HG02763 (cell line): Measurements from ENCODE around the gene MFNG.
"Not testable (repeated sequence)": the region's sequence is repeated elsewhere in the genome, so short reads cannot be mapped to it uniquely, and the experiment has no call there.

Experiments used
- ATAC-seq: cut with Tn5 transposase; IDR thresholded peaks from one replicate; pipeline ENCODE4 v1.9.1; 2021; ENCODE audit warnings: mild to moderate bottlenecking, moderate library complexity; ENCODE audit not compliant: unreplicated experiment

The MFNG gene, protein sequence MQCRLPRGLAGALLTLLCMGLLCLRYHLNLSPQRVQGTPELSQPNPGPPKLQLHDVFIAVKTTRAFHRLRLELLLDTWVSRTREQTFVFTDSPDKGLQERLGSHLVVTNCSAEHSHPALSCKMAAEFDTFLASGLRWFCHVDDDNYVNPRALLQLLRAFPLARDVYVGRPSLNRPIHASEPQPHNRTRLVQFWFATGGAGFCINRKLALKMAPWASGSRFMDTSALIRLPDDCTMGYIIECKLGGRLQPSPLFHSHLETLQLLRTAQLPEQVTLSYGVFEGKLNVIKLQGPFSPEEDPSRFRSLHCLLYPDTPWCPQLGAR

DNA sequence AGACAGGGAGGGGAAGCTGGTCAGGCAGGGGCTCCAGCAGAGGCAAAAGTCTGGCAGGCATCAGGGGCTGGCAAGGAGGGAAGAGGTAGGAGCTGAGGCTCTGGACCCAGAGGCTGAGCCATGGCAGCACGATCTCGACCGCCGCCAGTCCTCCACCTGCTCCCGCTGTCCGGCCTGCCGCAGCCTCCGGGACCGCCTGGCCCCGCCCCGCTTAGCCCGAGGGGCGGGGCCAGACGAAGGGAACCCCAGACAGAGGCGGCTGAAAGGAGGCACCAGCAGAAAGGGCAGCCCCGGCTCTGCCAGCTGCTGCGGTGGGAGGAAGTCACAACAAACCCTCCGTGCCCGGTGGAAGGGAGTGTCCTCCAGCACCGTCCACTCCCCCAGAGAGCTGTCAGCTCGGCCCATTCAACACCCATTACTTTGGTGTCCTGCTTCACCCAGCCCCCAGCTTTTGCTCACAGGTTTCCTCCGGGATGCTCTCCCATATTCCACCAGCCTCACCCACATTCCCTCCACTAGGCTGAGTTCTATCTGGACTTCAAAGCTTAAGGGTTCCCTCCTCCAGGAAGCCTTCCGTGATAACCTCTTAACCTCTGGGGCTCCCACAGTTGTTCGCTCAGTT lies at the start of gene MFNG:
MFNG (minus strand) TSS at position 161 of the 622 bp plus-strand sequence. CDS start 207 bp downstream, outside the sequence.
- peak; percentile 58 for ATAC-seq

DNA sequence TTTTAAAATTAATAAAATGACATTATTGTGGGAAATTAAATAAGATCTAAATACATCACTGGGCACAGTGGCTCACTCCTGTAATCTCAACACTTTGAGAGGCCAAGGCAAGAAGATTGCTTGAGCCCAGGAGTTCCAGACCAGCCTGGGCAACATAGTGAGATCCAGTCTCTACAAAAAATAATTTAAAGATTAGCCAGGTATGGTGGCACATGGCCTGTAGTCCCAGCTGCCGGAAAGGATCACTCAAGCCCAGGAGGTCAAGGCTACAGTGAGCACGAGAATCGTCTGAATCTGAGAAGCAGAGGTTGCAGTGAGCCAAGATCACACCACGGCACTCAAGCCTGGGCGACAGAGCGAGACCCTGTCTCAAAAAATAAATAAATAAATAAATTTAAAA lies 49.0 kb upstream of the MFNG start:
- no peak for ATAC-seq

DNA sequence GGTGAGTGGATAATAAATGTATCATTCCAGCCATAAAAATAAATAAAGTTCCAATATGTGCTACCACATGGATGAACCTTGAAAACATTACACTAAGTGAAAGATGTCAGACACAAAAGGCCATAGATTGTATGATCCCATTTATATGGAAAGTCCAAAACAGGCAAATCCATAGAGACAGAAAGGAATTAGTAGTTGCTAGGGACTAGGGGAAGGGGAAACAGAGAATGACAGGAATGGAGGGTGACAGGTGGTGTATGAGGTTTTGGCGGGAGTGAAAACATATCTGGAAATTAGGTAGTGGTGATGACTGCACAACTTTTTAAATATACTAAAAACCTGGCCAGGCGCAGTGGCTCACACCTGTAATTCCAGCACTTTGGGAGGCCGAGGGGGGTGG lies 48.3 kb upstream of the MFNG start:
- no peak for ATAC-seq

DNA sequence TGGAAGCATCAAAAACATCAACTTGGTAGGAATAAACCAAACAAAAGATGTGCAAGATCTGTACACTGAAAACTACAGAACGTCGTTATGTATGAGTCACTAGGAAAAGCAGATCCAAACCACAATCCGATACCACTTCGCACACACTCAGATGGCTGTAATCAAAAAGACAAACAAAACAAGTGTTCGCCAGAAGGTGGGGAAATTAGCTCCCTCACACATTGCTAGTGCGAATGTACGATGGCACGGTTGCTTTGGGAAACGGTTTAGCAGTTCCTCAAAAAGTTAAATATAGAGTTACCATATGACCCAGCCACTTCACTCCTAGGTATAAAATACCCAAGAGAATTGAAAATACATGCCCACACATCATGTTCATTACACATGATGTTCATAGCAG lies 47.8 kb upstream of the MFNG start:
- ATAC-seq = no peak

DNA sequence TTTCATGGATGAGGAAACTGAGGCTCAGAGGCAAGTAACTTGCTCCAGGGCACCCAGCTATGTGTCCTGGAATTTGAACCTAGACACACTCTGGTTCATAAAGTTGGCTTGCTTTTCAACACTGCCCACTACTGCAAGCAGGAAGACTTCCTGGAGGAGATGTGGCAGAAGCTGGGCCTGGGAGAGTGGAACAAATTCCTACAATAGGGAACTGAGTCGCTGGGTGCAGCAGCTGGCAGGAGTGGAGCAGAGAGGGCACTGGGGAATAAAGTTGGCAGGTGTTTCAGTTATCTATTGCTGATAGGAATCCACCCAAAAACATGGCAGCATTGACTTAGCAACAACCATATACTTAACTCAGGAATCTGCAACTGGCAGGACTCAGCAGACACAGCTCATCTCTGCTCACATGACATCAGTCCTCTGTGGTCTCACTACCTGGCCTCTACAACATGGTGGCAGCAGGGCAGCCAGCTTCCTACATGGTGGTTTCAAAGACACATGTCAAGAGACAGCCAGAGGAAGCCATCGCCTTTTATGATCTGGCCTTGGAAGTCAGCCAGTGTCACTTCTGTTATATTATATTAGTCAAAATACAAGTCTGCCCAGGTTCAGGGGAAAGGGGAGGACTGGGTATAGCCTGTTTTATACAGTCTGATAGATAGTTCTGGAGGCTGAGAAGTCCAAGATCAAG lies 43.6 kb upstream of the MFNG start:
- no peak for ATAC-seq

DNA sequence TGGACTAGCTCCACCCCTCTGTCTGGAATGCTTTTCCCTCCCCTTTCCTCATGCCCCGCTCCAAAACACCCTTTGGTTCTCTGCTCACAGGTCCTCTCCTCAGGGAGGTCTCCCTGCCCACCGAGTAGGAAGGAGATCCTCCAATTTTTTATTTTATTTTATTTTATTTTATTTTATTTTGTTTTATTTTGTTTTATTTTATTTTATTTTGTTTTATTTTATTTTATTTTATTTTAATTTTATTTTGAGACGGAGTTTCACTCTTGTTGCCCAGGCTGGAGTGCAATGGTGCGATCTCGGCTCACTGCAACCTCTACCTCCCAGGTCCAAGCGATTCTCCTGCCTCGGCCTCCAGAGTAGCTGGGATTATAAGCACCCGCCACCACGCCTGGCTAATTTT lies 41.8 kb upstream of the MFNG start:
- ATAC-seq = not testable (repeated sequence)

DNA sequence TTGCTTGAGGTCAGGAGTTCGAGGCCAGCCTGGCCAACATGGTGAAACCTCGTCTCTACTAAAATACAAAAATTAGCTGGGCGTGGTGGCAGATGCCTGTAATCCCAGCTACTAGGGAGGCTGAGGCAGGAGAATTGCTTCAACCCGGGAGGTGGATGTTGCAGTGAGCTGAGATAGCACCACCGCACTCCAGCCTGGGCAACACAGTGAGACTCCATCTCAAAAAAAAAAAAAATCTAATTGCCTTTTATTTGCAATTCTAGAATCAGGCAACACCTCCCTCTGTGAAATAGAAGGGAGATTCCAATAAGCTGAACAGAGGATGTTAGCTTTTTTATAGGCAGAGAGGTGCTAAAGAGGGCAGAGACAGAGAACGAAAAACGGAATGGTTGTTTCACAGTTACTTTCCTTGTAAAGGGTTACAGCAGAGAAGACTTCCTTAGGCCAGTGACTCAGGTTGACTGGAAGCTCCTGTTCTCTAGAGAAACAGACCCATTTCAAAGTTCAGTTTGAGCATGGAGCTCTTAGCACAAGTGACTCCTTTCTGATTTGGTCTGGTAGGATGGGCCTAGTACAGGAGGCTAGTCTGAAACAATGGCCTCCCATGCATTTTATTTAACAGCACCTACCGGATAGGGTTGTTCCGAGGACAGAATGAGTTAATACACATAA lies 41.0 kb upstream of the MFNG start:
- ATAC-seq = not testable (repeated sequence)

DNA sequence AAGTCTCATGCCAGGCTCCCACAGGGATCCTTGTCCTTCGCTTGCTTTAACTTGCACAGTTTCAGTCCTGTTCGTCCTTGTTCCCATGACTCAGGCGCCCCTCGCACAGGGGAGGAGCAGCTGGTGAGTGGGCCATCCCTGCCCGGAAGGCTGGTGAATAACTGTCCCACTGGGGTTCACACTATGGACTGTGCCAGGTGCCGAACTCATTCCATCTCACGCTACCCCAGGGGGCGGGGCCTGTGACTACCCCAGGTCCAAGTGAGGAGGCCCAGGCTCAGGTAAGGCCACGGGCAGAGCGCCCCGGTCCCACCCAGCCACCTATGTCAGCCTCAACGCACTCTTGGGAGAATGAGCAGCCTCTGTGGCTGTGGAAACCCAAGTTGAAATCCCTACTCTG lies 40.2 kb upstream of the MFNG start:
- ATAC-seq = no peak

DNA sequence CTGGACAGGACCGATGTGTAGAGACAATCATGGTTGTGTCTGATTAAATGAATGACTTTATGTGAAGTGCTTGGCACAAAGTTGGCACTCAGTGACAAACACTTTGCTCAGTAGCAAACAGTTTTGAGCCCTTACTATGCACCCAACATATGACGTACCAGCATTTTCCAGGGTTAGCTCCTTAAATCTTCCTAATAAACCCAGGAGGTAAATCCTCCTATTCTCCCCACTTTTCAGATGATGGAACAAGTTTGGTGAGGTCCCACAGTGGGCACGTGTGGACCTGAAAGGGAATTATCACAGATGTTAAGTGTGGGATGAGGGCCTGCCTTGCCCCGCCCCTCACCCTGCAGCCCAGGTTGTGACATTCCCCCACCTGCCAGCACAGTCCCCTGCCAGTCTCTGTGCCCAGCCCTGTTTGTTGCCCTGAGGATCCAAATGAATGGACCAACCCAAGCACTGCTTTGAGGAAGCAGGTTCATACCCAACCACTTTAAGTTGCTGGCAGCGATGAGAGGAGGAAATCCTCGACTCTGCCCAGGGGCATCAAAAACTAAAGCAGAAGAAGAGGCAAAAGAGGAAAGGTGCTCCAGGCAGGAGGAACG lies 39.7 kb upstream of the MFNG start:
- ATAC-seq = no peak

DNA sequence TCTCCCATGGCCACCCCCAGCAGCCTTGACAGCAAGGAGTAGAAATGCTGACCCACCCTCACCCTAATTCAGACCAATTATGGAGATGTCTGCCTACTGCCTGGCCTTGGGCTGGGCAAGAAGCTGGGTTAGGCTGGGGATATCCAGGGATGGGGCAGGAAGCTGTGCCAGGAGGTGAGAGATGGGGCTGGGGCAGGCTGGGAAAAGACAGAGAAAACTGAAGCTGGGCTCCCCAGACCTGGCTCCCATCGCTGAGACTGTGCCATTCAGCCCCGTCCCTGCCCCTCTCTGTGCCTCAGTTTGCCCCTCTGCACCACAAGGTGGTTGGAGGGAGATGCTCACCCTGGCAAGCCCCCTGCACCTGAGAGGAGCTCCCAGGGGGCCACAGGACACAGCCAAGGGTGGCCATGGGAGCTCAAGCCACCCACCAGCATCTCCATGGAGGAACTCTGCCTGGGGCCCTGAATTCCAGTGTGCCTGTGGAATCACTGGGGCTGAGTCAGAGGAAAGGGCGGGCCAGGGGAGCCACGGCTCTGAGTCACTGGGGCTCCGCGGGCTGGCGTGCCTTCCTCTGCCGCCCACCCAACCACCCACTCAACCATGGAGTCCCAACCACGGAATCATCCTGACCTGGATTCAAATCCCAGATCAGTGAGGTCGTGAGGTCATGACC lies 39.0 kb upstream of the MFNG start:
- no peak for ATAC-seq

DNA sequence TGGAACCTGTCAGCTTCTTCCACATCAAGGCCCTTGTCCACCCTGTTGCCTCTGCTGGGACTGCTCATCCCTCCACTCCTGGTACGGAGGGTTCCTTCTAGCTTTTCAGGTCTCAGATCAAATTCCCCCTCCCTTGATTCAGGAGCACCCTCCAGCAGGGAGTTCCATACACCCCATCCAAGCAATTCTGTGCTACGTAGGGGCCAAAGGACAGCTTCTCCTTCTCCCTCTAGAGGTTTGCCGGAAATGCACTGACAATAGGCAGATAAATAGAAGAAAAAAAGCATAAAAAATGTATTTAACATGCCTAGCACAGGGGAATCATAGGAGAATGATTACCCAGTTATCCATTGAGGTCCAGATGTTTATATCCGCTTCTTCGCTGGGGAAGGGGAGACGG lies 36.3 kb upstream of the MFNG start:
- no peak for ATAC-seq

DNA sequence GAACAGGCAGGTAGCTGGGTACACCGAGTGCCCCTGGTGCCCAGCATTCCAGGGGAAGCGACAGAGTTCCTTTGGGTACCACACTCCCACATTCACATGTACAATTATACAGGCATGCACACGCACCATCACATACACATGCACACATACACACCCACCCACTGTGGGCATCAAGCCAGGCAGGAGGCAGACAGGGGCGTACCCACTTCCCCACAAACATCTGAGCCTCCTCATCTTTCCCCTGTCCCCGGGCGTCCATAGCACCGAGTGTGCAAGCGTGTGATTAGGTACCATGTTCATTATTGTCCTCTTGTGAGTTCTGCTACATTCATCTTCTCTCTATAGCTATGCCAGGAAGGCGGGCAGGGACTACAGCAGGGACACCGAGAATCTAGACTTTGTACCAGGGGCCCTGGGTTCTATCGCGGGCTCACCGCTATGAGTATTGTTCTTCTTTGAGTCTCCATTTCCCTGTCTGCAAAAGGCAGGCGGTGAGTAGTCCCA lies 35.1 kb upstream of the MFNG start:
- no peak for ATAC-seq

DNA sequence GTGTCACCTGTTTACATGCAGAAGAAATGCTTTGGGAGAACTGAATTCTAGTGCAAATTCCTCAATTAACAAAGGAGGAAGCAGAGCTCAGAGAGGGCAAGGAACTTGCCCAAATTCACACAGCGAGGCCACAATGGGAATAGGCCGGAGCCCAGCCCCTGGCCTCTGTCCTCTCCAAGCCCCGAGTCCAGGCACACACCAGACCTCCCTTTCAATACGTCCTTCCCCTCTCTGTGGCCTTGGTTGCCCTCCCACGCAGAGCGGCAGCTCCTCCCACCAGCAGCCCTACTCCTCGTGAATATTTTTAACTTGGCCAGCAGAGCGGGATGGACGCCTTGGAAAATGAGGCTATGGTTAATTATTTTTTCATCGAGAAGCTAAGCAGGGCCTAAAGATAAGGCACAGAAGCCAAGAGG lies 34.6 kb upstream of the MFNG start:
- no peak for ATAC-seq

DNA sequence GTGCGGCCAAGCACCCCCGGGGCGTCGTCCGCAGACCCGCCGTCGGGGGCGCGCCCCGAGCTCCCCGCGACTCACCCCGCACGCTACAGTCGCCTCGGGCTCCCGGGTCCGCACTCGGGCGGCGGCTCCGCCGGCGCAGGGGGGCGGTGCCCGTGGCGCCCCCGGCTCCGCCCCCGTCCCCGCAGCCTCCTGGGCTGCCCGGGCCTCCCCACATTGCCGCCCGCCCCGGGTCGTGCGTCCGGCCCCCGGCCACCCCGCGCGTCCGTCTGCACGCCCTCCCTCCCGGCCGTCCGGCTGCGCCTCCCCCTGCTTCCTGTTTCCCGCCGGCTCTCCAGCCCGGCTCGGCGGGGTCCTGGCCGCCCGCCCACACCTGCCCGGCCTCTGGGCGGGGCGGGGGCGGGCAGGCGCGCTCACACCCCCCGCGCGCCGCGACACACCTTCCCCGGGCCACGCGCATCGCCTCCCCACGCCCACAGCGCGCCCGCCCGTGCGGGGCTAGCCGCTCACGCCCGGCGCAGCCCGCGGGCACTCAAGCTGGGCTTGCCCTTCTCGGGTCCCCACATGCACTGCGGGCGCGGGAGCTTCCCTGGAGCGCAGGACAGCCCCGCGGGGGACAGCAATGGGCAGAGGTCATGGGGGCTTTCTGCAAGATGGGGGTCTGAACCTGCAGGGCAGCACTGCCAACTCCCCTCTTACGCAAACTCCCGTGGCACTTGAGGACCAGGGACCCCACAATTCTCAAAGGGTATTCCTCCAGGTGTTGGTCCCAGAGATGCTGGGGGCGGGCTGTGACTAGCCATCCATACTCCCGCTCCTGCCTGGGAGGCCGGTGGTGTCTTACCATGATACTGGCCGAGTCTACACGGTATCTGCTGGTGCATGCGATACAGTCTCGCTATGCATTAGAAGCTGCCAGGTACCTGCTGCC lies 33.3 kb upstream of the MFNG start, which contains the start of gene CARD10:
CARD10 (minus strand) TSS at position 148 of the 928 bp plus-strand sequence. CDS start 215 bp downstream, outside the sequence.
- no peak for ATAC-seq

DNA sequence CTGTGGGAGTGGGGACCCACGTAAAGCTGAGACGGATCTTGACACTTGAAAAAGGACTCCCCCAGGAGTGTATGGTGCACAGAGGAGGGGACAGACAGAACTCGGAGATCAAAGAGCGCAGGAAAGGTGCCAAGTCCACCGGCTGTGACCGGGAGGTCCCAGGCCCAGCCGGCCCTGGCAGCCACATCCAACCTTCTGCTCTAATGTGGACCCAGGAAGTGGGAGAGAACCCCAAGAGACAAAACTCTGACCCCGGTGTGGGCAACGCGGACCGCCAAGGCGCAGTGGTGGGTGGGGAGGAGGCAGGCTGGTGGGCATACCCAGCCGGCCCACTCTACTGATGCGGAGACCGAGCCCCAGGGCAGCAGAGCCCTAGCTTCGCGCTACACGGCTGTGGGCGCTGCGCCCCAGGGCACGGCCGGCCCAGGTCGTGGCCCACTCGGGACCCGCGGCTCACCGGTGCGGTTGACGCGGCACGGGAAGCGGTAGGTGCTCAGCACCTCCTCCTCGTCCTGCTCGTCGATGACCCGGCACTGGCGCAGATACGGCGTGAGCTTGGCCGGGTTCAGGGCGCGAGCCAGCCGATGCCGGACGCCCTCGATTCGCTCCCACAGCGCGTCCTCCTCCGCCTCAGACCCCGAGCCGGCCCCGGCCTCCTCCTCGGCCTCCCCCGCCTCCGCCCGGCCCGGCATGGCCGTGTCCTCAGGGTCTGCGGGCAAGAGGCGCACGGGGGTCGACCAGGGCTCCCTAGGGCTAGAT lies 32.5 kb upstream of the MFNG start:
- no peak for ATAC-seq

DNA sequence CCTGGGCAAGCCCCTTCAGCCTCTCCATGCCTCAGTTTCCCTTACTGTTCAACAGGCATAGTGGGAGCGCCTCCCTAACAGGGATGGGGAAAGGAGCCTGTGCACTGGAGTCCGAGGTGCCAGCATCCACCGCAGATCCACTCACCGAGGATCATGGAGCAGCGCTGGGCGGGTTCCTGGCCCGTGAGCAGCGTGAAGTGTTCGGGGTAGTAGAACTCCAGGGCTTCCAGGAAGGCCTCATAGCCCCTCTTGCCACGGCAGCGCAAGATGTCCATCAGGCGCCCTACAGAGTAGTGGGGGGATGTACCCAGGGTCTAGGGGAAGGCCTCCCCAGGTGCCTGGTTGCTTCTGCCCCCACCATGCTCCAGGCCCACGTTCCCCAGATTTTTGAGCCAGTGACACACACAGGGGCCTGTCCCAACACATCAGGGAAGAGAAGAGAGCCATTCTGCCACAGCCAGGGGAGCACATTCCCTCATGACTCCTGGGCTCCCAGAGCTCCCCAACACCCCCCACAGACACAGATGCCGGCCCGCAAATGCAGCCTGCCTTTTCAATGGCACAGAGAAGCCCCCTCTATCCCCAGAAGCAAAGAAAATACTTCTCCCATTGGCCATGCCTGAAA lies 31.8 kb upstream of the MFNG start:
- ATAC-seq = no peak

DNA sequence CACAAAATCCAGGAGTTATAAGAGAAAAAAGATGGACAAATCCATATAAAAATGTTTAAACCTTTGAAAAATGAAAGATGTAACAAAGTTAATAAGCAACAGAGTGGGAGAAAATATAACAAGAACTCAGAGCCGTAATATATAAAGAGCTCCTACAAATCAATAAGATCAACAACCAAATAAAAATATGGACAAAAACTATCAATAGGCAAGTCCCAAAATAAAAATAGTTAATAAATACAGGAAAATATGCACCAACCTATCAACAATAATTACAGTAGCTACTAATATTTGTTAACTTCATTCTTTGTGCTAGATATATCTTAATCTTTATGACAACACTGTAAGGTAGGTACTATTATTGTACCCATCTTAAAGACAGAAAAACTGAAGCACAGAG lies 30.3 kb upstream of the MFNG start:
- ATAC-seq = no peak

DNA sequence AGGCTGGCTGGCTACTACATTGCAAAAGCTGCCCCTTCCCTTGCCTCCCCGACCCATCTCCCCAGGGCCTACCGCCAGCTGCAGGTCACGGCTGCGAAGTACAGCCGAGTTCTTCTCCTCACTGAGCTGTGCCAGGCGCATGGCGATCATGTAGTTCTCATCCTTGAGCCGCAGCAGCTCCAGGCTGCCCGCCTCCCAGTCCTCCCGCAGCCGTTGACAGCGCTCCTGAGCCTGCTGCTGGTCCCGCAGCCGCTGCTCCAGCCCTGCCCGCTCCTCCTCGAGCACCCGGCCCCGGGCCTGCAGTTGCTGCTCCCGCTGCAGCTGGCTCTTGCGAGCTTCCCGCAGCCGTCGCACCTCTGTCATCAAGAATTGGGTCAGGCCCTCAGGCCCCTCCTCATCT lies 29.7 kb upstream of the MFNG start:
- no peak for ATAC-seq
